ENCODE data around the gene TTC28.

TTC28 gene

GRCh38 chr22:28630177-28630574 is 49.5 kb downstream of the TTC28 start:
- DNase-seq = no peak
- Histone ChIP-seq H3K27me3 (replicated peaks) (no peaks in the 10 kb centered on the region), H3K4me3 (ENCODE audit: low read depth, low read length) (no peak overlapping the region), H3K36me3 (replicated peaks) (no peaks in the 10 kb centered on the region), H3K27ac (no peak overlapping the region)
- in situ Hi-C loops (cut with HindIII; ENCODE audit: low pct_ligation_motif_present, low sequenced_read_pairs) = no loop called here
- TF ChIP-seq, protein P1, sequence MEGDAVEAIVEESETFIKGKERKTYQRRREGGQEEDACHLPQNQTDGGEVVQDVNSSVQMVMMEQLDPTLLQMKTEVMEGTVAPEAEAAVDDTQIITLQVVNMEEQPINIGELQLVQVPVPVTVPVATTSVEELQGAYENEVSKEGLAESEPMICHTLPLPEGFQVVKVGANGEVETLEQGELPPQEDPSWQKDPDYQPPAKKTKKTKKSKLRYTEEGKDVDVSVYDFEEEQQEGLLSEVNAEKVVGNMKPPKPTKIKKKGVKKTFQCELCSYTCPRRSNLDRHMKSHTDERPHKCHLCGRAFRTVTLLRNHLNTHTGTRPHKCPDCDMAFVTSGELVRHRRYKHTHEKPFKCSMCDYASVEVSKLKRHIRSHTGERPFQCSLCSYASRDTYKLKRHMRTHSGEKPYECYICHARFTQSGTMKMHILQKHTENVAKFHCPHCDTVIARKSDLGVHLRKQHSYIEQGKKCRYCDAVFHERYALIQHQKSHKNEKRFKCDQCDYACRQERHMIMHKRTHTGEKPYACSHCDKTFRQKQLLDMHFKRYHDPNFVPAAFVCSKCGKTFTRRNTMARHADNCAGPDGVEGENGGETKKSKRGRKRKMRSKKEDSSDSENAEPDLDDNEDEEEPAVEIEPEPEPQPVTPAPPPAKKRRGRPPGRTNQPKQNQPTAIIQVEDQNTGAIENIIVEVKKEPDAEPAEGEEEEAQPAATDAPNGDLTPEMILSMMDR (IDR thresholded peaks at IDR 0.05; ENCODE audit: low read depth, low read length, missing control alignments) = no peak

DNA sequence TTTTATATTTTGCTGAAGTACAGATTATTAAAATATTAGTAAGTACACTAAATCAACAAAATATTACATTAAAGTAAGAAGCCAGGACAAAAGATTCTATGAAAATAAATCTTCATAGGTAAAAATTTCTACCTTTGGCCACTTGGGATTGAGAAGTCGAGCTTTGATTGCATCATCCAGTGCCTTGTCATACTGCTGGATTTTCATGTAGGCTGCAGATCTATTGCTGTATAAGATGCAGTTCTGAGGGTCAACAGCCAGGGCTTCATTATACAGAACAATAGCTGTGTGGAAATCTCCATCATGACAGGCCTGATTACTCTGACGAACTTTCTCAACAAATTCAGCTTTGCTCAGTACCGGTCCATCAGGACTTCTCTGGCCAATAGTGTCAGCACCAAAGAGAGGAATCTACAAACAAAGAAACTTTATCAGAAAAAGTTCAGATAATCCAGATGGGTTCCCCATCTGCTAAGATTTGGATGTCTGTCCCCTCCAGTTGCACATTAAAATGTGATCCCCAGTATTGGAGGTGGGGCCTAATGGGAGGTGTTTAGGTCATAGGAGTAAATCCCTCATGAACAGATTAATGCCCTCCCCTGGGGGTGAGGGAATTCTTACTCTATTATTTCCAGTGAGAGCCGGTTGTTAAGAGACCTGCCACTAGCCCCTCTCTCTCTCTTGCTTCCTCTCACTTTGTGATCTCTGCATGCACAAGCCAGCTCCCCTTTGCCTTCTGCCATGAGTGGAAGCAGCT is 50.0 kb downstream of the TTC28 start:
- TF ChIP-seq, protein P1 (IDR thresholded peaks at IDR 0.05; ENCODE audit: low read depth, low read length, missing control alignments) = no peak
- in situ Hi-C loops (cut with HindIII; ENCODE audit: low pct_ligation_motif_present, low sequenced_read_pairs) = no loop called here

DNA sequence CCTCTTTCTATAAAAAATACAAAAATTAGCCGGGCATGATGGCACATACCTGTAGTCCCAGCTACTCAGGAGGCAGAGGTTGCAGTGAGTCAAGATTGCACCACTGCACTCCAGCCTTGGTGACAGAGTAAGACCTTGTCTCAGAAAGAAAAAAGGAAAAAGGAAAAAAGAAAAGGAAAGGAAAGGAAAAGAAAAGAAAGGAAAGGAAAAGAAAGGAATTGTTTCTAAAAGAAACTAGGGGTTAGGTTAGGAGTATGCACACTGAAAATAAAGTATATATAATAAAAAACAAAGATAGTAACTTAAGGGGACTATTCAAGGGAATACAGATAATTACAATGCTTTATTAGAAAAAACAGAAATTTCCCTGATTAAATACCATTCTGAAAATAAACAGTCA is 50.9 kb downstream of the TTC28 start:
- DNase-seq = no peak
- in situ Hi-C loops (cut with HindIII; ENCODE audit: low pct_ligation_motif_present, low sequenced_read_pairs) = no loop called here
- no peaks in the 10 kb centered on the region for H3K27me3 ChIP-seq (replicated peaks)
- H3K27ac ChIP-seq = no peak overlapping the region
- no peak overlapping the region for H3K4me3 ChIP-seq (ENCODE audit: low read depth, low read length)
- TF ChIP-seq, protein P1 (IDR thresholded peaks at IDR 0.05; ENCODE audit: low read depth, low read length, missing control alignments) = no peak
- H3K36me3 ChIP-seq (replicated peaks) = no peaks in the 10 kb centered on the region

More for the DNA sequence above, 50.0 kb downstream of the TTC28 start:
- DNase-seq = no peak
- Histone ChIP-seq H3K27me3 (replicated peaks) (no peaks in the 10 kb centered on the region), H3K27ac (no peak overlapping the region), H3K4me3 (ENCODE audit: low read depth, low read length) (no peak overlapping the region), H3K36me3 (replicated peaks) (no peaks in the 10 kb centered on the region)

DNA sequence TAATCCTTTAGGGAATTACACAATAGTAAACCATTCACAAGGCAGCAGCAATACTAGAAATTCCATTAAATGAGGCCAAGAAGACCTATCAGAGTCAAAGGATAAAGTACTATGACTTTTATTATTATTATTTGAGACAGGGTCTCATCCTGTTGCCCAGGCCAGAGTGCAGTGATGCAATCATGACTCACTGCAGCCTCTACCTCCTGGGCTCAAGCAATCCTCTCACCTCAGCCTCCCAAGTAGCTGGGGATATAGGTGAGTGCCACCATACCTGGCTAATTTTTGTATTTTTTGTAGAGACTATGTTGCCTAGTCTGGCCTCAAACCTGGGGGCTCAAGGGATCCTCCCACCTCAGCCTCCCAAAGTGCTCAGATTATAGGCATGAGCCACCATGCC is 51.8 kb downstream of the TTC28 start:
- TF ChIP-seq, protein P1 (IDR thresholded peaks at IDR 0.05; ENCODE audit: low read depth, low read length, missing control alignments) = no peak
- no peaks in the 10 kb centered on the region for H3K36me3 ChIP-seq (replicated peaks)
- H3K27me3 ChIP-seq (replicated peaks) = no peaks in the 10 kb centered on the region
- DNase-seq = no peak
- H3K4me3 ChIP-seq (ENCODE audit: low read depth, low read length) = no peak overlapping the region
- H3K27ac ChIP-seq = no peak overlapping the region
- in situ Hi-C loops (cut with HindIII; ENCODE audit: low pct_ligation_motif_present, low sequenced_read_pairs) = no loop called here

DNA sequence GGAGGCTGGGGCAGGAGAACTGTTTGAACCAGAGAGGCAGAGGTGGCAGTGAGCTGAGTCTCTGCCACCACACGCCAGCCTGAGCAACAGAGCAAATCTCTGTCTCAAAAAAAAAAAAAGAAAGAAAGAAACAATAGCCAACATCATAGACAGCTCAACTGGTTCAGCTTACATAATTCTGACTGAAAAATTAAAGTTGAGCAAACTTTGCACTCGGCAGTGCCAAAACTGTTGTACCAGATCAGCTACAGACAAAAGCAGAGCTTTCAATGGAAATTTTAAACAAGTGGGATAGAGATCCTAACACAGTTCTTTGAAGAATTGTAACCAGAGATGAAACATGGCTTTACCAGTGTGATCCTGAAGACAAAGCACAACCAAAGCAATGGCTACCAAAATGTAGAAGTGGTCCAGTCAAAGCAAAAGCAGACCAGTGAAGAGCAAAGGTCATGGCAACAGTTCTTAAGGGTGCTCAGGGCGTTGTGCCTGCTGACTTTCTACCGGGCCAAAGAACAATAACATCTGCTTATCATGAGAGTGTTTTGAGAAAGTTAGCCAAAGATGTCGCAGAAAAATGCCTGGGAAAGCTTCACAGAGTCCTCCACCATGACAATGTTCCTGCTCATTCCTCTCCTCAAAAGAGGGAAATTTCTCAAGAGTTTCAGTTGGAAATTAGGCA is 59.3 kb downstream of the TTC28 start:
- TF ChIP-seq, protein P1 (IDR thresholded peaks at IDR 0.05; ENCODE audit: low read depth, low read length, missing control alignments) = no peak
- DNase-seq = no peak
- no peaks in the 10 kb centered on the region for H3K27me3 ChIP-seq (replicated peaks)

More for the DNA sequence above, 59.3 kb downstream of the TTC28 start:
- Histone ChIP-seq H3K27ac (no peak overlapping the region), H3K36me3 (replicated peaks) (no peaks in the 10 kb centered on the region), H3K4me3 (ENCODE audit: low read depth, low read length) (no peak overlapping the region)
- in situ Hi-C loops (cut with HindIII; ENCODE audit: low pct_ligation_motif_present, low sequenced_read_pairs) = no loop called here

All from brain microvascular endothelial cell (primary cell).